HG02970 (cell line): ENCODE measurements around the gene SUMO2.
"Not testable (repeated sequence)": the region's sequence is repeated elsewhere in the genome, so short reads cannot be mapped to it uniquely, and the experiment has no call there.

ENCODE experiments used
- ATAC-seq: cut with Tn5 transposase; IDR thresholded peaks from one replicate; pipeline ENCODE4 v1.9.1; 2021; ENCODE audit warnings: mild to moderate bottlenecking, moderate library complexity, moderate number of reproducible peaks; ENCODE audit not compliant: unreplicated experiment, low FRiP score

SUMO2 gene

DNA sequence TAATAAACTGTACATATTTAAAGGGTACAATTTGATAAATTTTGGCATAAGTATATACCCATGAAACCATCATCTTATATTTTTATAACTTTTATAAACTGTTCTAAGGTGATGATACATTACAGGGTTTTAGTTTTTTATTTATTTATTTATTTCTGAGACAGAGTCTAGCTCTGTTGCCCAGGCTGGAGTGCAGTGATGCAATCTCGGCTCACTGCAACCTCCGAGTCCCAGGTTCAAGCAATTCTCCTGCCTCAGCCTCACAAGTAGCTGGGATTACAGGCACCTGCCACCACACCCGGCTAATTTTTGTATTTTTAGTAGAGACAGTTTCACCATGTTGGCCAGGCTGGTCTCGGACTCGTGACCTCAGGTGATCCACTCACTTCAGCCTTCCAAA, 54.8 kb downstream of the SUMO2 start:
- ATAC-seq = not testable (repeated sequence)

DNA sequence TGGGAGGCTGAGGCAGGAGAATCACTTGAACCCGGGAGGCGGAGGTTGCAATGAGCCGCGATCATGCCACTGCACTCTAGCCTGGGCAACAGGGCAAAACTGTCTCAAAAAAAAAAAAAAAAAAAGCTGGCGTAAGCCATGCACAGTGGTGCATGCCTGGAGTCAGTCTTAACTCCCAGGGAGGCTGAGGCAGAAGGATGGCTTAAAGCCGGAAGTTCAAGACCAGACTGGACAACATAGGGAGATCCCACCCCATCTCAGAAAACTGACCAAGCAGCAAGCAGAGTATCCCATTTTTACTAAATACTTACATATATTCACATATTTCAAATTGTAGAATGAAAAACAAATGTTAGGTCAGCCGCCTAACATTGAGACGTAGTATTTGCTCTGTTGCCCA, 55.8 kb downstream of the SUMO2 start:
- no peak for ATAC-seq

DNA sequence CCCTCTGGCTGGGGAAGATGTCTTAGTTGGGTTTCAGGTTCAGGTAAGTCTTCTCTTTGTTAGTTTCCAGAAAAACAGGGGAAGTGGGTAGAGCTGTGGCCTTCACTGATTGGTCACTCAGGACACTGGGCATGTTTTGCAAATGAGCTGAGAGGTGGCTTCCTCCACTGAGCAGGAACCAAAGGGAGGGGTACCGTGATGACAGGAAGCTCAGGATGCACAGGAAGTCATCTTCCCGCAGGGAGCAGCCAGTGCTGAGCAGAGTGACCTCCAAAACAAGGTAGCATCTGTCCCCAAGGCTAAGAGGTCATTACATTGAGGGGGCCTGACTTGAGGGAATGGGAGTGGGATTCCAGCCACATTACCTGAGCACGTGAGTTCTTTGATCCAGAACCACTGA, 56.8 kb downstream of the SUMO2 start:
- no peak for ATAC-seq

DNA sequence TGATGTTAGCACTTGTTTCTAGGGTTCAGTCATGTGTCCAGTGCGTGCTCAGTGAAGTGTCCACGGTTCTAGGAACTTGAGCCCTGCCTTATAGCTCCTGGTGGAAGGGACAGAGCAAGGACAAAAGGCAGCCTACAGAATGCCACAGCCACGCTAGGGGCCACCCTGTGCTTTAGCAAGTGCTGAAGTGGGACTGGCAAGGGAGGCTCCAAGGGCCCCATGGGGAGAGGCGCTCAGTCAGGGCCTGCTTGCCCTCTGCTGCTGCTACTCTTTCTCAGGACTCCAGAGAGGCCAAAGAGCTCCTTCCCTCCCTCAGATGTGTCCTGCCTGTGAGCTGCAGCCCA, 58.0 kb downstream of the SUMO2 start:
- ATAC-seq = no peak

DNA sequence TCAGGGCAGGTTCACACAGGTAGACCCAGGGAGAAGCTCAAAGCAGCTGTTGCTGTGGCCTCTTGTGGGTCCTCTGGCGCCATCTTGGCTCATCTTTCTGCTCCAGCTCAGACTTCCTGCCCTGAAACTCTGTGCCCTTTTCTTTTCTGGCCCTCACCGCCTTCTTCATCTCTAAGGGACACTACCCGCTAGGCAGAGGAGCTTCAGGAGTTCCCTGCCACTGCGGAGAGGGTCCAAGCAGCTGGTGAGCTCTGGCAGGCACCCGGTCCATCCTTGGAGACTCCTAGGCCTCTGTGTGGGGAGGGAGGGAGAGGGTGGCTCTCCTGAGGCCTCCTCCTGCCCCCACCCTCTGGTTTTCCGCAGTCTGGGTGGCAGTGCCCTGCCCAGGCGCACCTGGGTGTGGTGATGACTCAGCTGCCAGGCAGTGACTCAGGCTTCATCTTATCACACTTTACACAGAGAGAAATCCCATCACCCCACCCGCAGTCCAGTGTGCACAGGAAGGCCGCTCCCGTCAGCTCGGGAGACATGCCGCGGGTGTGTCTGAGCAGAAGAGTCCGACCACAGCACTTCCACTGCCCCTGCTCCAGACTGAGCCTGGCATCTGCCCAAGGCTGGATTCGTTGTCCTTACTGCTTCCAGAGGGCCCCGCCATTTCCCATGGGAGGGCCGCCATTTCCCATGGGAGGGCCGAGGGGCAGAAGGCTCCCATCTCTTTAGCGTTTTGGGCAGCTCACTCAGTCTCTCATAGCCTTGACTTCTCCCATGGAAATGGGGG, 58.5 kb downstream of the SUMO2 start:
- no peak for ATAC-seq

DNA sequence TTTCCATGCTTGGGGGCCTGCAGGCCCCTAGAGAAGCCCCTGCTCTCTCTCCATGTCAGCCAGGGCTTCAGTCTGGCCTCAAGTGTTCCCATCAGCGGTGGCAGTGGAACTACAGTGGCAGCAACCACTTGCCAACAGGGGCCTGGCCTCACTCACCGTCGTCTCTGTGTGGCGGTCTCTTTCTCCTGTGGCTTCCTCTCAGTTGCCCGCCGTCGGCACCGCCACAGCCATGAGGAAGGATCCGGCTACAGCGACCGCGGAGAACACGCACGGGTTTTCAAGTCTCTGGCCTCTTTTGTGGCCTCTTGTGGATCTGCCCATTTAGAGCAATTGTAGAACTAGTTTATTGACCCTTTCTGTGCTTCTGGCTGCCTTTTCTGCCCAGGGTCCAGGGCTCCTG, 64.5 kb downstream of the SUMO2 start:
- ATAC-seq = no peak

DNA sequence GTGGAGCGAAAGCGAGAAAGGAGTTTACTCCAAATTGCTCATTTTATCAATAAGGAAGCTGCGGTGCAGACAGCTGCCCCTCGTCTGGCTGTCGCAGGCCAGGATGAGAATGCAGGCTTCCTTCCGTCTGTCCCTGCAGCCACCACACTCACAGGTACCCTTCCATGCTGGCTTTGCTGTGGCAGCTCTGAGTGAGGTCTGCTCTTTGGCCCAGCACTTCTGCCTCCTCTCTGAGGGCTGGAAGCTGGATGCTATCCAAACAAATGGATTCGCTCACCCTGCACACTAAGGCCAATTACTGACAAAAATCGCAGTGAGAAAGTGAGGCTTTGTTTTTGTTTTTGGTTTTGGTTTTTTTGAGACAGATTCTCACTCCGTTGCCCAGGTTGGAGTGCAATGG, 66.0 kb downstream of the SUMO2 start:
- no peak for ATAC-seq
